Glomerular endothelial cell (primary cell): ENCODE data around the gene ZNF398. TPM values are rescaled to one million over a fixed set of nuclear protein-coding genes. Genes with fewer than 3 reads are reported as not detected.

Source experiments
- DNase-seq: peaks from one replicate; pipeline ENCODE4 v3.0.0-alpha.2; 2011; ENCODE audit warnings: low read depth, low spot score; ENCODE audit errors: extremely low read depth
- total RNA-seq: library from RNA; depleted of rRNA; stranded (reverse); fragments of >200 nt; gene quantifications from 2 replicates; pipeline ENCODE4 v1.2.3, GENCODE V29; 2015

ZNF398 gene
- total RNA-seq, 1 donor from 2014 or later = 13.8 TPM

DNA sequence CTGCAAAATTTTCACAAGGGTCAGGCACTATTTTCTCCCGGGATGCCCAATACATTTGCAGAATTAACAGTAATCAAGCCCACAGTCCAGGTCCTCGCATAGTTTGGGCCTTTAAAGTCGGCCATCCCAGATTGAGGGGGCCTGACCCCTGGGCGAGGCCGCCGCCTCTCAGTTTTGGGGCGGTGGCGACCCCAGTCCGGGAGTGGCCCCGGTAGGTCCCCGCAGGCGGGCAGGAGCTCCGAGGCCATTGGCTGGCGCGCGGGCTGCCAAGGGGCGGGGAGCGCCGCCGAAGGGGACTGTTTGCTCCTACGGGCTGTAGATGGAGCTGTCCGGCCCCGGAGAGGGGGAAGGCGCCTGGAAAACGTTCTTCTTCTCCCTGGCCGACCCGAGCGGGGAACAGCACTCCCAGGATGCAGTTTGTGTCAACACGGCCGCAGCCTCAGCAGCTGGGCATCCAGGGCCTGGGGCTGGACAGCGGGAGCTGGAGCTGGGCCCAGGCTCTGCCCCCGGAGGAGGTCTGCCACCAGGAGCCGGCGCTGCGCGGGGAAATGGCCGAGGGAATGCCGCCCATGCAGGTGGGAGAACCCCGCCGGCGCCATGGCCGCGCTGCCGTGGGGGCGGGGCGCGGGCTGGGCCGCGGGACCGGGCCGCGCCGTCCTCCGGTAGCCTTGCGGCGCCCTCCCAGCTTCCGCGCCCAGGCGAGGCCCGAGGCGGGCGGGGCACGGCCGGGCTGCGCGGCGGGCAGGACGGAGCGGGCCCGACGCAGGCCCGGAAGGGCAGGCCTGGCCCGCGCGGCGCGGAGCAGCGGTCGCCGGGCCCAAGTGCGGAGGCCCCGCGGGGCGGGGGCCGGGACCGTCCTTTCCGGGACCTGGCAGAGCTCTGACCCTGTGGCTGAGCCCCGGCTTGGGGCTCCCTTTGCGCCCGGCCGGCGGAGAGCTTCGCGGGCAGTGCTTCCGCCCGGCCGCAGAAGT, 48.2 kb downstream of the ZNF398 start, which contains the start of gene ZNF282:
ZNF282 (plus strand) TSS at position 367 of the 971 bp plus-strand sequence; CDS start at position 411, 44 bp downstream.
- no peak for DNase-seq

- no peak for DNase-seq
Observed at GRCh38 chr7:149196151-149196704, 49.0 kb downstream of the ZNF398 start.

- no peak for DNase-seq
Observed at GRCh38 chr7:149196705-149197171, 49.5 kb downstream of the ZNF398 start.

GRCh38 chr7:149197675-149198074, 50.4 kb downstream of the ZNF398 start:
- no peak for DNase-seq

DNA sequence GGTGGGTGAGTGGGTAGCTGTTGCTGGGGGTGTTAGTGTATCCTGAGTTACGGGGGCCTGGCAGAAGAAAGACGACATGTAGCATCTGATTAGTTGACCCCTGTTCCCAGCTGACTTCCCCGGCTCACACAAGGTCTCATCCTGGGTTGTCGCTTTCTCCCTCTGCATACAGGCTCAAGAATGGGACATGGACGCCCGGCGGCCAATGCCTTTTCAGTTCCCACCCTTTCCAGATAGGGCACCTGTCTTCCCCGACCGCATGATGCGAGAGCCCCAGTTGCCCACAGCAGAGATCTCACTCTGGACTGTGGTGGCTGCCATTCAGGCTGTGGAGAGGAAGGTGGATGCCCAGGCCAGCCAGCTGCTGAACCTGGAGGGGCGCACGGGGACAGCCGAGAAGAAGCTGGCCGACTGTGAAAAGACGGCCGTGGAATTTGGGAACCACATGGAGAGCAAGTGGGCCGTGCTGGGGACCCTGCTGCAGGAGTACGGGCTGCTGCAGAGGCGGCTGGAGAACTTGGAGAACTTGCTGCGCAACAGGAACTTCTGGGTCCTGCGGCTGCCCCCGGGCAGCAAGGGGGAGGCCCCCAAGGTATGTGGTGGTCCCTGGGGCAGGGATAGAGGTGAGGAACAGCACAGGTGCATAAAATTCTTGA, 51.0 kb downstream of the ZNF398 start:
- DNase-seq = no peak

DNA sequence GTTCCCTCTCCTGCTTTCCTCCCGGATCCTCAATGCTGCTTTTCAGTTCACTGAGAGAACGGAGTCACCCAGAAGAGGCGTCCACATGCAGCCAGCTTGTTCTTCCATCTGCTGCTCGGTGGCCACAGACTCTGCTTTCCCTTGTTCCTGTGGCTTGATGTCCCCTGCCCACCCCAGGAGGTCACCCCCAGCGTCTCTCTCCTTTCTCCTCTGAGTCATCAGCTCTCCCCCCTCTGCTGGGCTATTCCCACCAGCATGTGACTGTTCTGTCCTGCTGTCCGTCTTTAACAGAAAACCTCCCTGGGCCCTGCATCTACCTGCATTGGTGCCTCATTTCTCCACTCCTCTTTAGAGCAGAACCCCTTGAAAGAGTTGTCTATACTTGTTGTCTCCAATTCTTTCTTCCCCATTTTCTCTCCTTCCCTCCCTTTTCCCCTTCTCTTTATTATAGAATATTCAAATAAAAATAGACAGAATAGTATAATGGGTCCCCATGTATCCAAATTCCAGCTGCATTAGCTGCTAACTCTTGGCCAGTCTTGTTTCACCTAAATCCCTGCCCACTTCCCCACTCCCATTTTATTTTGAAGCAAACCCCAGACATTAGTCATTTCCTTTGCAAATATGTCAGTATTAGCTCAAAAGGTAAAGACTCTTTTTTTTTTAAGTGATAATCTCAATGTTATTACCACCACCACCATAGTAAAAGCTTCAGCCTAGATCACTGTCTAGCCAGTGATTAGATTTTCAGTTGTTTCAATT, 52.2 kb downstream of the ZNF398 start:
- DNase-seq = no peak

GRCh38 chr7:149202831-149203231, 55.6 kb downstream of the ZNF398 start:
- no peak for DNase-seq

DNA sequence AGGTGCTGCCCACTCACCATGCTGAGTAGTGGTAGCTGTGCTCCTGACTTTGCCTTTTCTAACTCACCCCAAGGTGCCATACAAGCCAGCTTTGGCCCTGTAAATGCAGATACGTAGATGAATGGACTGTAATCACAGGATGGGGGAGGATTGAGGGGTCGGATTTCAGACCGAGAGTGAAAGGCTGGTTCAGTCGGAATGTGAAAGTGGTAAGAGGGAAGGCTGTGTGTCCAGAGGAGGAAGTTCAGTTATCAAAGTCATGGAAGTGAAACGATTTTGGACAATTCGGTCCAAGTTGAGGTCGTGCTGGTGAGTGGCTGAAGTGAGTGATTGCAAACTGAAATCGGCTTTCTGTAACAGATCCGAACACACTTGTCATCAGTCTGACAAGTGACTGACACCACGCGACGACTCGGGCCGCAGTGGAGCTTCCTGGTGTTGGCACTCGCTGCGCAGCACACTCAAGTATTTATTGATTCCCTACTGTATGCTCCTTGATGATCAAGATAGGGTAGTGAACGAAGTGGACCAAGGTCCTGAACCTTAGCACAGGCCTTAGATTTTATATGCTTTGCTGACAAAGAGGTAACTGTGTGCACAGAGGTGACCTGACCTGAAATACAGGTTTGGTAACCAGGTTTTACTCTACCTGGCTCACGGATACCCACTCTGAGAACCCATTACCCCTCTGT, 58.6 kb downstream of the ZNF398 start:
- no peak for DNase-seq

GRCh38 chr7:149207324-149208035, 60.2 kb downstream of the ZNF398 start:
- DNase-seq = no peak

DNA sequence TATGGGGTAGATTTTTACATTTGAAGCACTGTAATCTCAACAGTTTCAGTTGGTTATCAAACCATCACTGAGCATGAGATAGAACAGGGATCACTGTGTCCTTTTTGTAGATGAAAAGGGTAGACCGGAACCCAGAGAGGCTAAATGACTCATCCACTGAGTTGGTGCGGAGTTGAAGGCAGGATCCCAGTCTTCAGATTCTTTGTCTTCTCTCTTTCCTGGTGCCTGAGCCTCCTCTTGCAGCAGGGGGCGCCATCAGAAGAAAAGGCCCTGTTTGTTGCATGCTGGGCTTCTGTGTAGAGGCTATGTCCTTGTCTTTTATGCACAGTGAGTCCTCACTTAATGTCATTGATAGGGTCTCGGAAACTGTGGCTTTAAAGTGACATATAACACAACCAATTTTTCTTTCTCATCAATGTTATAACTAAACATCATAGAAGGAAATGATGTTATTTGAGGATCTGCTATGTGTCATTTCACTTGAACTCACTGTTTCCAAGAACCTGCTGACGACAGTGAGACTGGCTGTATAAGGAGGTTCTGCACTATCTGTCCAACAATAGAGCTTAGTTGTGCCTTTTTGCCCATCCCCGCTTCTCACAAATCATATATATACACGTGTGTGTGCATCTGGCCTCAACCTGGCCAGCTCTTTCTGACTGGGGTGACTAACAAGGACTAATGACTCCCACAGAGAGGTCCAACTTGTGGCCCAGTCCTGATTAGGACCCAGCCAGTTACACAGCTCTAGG, 62.4 kb downstream of the ZNF398 start:
- DNase-seq = no peak

DNA sequence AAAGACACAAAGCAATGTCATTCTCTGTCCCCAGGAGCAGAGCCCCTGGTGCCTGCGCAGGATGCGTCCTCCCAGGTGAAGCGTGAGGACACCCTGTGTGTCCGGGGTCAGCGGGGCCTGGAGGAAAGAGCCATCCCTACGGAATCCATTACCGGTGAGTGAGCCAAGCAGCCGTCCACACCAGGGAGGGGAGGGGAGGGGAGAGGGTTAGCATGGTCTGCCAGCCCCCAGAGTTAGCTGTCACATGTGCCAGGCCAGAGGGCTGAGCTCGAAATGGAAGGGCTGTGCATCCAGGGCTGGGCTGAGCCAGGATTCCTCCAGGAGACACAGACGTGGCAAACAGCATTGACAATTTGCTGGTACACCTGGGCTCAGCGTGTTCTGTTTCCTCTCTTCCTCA, 63.3 kb downstream of the ZNF398 start:
- DNase-seq = no peak

DNA sequence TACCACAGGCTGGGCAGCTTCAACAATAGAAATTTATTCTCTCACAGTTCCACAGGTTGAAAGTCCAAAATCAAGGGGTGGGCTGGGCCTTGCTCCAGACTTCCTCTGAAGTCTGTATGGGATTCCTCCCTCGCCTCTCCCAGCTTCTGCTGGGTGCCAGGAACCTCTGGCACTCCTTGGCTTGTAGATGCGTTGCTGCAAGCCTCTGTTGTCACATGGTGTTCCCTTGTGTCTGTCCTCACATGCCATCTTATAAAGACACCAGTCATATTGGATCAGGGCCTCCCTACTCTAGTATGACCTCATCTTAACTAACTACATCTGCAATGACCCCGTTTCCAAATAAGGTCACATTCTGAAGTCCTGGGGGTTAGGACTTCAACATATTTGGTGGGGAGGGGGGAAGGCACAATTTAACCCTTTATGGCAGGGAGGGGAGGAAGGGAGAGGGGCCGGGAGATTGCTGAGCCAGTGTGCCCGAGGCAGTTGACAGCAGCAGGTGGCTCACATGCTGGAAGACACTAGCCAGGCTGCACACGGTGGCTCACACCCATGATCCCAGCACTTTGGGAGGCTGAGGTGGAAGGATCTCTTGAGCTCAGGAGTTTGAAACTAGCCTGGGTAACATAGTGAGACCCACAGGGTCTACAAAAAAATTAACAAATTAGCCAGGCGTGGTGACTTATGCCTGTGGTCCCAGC, 66.9 kb downstream of the ZNF398 start:
- no peak for DNase-seq

DNA sequence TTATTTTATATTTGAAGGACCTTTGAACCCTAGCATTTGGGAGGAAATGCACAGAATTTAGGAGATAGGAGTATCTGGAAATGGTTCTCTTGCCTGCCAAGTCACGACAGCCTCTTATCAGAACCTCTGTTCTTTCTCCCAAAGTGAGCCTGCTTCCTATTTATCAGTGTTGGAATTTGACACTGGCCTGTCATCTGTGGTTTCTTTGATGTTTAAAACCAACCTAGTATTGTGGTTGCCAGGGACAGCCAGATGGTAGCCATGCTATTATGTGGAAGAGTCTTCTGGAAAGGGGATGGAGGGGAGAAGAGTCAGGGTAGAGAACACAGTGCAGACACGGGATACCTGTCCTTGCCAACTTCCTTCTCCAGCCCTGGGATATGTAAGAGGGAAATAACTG, 69.1 kb downstream of the ZNF398 start:
- no peak for DNase-seq

DNA sequence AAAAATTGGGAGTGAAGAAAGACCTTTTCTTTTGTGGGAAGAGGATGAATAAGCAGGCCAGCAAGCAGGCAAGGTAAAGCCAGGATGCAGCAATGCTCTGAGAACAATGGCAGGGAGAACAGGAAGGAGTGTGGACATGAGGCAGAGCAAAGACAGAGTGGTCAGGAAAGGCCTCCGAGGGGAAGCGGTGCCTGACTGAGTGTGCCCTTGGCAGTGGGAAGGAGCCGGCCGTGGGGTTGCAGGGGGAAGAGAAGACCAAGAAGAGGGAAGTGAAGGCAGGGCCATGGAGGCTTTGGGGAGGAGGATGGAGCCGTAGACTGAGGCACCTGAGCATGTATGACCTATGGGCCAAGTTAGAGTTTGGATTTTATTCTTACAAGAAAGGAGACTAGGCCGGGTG, 70.3 kb downstream of the ZNF398 start:
- no peak for DNase-seq

- DNase-seq = no peak
Observed at GRCh38 chr7:149218469-149219420, 71.5 kb downstream of the ZNF398 start.

DNA sequence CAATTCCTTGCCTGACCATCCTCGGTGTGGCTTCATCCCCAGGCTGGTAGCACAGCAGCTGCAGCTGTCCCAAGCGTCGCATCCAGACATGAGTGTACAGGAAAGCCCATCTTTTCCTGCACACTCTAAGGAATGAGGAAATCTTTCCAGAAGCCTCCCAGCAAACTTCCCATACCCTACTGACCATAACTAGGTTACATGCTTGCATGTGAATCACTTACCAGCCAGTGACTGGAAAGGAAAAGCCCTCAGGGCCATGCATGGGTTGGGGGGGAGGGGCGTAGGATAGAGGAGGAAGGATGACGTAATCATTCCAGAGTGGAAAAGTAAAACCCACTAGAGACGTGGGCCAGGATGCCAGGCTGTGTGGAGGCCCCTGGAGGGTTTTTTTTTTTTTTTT, 73.3 kb downstream of the ZNF398 start:
- no peak for DNase-seq

- DNase-seq = no peak
Observed at GRCh38 chr7:149223176-149223575, 75.9 kb downstream of the ZNF398 start.
